A172 (cell line): ENCODE measurements around the gene SUCLA2. TPM values are rescaled to one million over a fixed set of nuclear protein-coding genes. Genes with fewer than 3 reads are reported as not detected.

Experiments
- DNase-seq: peaks from one replicate; pipeline ENCODE4 v3.0.0-alpha.2; 2015; ENCODE audit warnings: low spot score
- total RNA-seq: library from RNA; depleted of rRNA; stranded (reverse); fragments of >200 nt; shearing (Covaris generic); gene quantifications from 2 replicates; pipeline ENCODE4 v1.2.3, GENCODE V29; 2014; rRNA removed

The SUCLA2 gene
- total RNA-seq, 1 experiment from 2014 or later, result 74.4 TPM

- DNase-seq, result no peak
Observed at GRCh38 chr13:47903836-47904235, 97.2 kb downstream of the SUCLA2 start.

GRCh38 chr13:47901441-47901840 lies 99.6 kb downstream of the SUCLA2 start:
- DNase-seq, result no peak

- no peak for DNase-seq
Observed at GRCh38 chr13:47898080-47898479, 103.0 kb downstream of the SUCLA2 start.

DNA sequence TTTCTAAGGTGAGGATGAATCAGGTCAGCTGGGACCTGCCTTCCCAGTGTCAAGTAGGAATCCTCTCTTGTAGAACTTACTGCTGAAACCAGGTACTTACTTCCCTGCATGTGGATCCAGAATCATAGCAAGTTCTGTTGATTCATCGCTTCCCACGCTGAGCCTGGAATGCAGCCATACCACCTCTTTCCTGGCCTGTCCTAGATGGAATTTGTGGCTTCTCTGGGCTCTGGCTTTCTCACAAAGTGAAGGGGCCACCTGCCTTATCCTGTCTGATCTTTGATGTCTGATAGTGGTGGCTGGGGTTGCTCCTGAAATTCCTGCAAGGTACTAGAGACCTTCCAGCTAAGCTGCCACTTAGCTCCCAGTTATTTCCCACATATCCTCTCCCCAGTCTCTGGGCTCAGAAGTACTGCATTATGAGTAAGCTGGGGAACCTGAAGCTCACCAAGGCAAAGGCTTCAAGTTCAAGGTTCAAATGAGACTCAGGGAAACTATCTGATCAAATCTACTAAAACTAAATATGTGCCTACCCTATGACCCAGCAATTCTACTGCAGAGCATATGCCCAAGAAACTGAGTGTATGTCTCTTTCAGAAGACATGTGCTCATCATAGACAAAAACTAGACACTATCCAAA lies 103.5 kb downstream of the SUCLA2 start:
- peak; percentile 54 for DNase-seq

GRCh38 chr13:47896546-47896945 lies 104.5 kb downstream of the SUCLA2 start:
- no peak for DNase-seq

- no peak for DNase-seq
Observed at GRCh38 chr13:47896111-47896510, 105.0 kb downstream of the SUCLA2 start.

- no peak for DNase-seq
Observed at GRCh38 chr13:47893527-47893926, 107.5 kb downstream of the SUCLA2 start.

Other genes starting within 250 kb of the SUCLA2 start
- 34.2 and 37.2 TPM in 2 replicates for gene NUDT15, start 36.5 kb upstream of the SUCLA2 start, total RNA-seq
- 37.6 and 40.4 TPM in 2 replicates for gene MED4, start 93.8 kb upstream of the SUCLA2 start, total RNA-seq
- gene ITM2B, start 231.9 kb upstream of the SUCLA2 start, total RNA-seq, result 147 and 160 TPM in 2 replicates